CD4-positive, alpha-beta T cell treated with Interleukin-17A for 4 hours (primary cell): ENCODE data around the gene ZNF362.
A peak's percentile ranks its signal among the peaks of the same experiment; 100 is the strongest.

Experiments
- DNase-seq: peaks from one replicate; pipeline ENCODE4 v3.0.0-alpha.2; 2020; ENCODE audit warnings: mixed read lengths

ZNF362 gene

GRCh38 chr1:33246171-33246570 lies 10.1 kb upstream of the ZNF362 start:
- DNase-seq: no peak

DNA sequence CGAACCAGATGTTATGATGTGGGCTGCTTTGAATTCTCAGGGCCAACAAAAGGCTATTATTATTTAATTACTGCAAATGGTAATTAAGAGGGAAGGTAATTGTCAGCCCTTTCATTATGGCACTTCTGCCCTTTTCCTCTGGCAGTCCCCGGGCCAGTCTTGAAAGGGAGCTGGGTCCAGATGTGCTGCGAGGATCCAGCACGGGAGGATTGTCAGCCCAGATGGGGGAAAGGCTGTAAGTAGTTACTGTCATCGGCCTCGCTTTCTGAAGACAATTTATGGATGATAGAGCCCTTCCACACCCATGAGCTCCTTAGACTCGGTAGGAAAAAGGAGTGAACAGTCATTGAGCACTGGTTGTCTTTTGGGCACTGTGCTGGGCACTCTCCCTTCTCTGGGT lies 8.7 kb upstream of the ZNF362 start:
- DNase-seq: no peak

DNA sequence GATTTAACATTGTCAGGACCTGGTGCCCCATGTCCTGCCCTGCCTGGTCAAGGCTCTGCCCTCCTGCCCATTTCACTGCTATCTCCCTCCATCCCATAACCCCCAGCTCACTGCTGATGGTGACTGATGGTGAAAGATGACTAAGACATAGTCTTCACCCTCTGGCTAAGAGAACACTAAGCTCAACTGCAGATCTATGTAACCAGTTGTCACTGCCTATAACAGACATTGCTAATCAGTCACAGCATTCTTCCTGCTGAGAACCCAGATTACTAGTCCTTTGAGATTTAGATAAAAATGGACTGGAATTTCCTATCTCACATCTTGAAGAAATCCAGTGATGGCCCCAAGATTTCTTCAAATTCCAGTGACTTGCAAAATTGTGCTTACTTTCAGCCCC lies 8.0 kb upstream of the ZNF362 start:
- no peak for DNase-seq

- no peak for DNase-seq
Observed at GRCh38 chr1:33249422-33249821, 6.9 kb upstream of the ZNF362 start.

DNA sequence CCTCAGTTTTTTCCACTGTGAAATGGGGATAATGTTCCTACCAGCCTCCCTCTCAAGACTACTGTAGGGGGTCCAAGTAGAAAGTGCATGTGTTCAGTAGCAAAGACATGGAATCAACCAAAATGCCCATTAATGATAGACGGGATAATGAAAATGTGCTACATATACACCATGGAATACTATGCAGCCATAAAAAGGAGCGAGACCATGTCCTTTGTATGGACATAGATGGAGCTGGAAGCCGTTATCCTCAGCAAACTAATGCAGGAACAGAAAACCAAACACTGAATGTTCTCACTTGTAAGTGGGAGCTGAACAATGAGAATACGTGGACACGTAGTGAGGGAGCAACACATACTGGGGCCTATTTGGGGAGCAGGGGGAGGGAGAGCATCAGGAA lies 6.1 kb upstream of the ZNF362 start:
- no peak for DNase-seq

DNA sequence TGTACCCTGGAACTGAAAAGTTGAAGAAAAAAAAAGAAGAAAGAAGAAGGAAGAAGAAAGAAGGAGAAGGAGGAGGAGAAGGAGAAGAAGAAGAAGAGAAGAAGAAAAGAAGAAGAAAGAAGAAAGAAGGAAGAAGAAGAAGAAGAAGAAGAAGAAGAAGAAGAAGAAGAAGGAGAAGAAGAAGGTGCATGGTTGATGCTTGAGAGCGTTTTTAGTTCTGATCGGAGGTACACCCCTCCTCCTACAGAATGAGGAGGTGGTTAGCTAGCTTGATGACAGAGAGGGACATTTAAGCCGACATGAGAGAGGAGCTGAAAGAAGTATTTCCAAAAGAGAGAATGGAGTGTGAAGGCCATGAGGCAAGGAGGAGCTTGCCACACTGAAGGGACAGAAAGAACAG lies 5.6 kb upstream of the ZNF362 start:
- no peak for DNase-seq

- DNase-seq: no peak
Observed at GRCh38 chr1:33254491-33254890, 1.8 kb upstream of the ZNF362 start.

GRCh38 chr1:33255347-33256220 lies 708 bp upstream of the ZNF362 start:
- DNase-seq: peak; percentile 59

GRCh38 chr1:33256221-33256470 lies 146 bp upstream of the ZNF362 start:
- no peak for DNase-seq

DNA sequence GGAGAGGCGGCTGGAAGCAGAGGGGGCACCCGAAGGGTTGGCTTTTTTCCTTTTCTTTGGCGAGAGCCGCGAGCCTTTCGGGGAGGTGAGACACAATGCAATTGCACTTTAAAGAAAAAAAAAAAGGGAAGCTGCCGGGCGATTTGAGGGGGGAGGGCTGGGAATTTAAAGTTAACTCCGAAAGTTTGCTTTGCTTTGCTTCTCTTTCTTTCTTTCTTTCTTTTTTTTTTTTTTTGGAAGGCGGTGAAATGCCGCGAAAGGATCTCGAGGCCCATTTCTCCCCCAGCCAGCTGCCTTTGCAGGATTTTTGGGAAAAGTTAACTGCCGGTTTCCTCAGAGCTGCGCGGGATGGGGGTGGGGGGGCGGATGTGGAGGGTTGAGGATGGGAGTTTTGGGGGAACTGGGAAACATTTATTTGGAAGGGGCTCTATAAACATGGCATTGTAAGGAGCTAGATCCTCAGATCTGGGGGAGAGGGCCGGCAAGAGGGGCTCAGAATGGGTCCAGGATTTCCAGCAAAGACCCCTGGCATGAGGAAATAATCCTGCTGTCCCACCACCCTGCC lies 997 bp downstream of the ZNF362 start:
- DNase-seq: no peak

DNA sequence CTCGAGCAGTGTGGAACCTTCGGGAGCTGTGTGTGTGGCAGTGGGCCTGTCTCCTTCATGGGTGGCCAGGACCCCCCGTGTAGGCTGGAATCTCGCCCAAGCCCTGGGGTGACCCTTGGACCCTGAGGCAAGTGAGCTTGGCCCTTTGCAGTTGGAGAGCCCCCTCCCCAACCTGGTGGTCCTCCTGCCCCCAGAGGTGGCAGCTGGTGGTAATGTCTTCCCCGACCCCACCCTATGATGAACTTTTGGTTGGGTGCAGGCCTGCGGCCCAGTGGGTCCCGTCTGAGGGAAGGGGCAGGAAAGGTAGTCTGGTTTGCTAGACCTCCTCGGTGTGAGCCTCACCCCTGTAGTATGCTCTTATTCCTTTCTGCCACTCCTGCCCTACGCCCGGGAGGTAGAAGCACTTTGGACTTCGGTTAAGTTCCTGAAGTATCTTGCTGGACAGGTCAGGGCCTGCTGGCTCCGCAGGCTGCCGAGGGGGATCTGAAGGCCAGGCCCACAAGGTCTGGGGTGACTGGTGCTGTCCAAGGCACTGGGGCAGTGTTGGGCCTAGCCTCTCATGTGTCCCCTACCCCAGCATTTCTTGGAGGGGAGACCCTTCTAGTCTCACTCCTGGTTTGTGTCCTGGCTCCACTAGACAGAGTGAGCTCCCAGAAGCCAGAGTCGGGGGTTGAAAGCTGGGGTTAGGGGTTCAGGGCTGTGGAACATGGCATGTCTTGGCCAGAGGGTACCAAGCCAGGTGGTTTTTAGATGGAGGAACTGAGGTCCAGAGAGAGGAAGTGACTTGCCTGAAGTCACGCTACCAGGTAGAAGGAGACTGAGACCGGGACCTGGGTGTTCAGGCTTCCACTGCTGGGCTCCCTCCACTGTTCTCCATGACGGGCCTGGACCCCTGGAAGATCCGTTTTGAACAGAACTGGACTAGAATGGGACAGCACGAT lies 1.8 kb downstream of the ZNF362 start:
- no peak for DNase-seq

- DNase-seq: no peak
Observed at GRCh38 chr1:33258788-33259274, 2.5 kb downstream of the ZNF362 start.

- no peak for DNase-seq
Observed at GRCh38 chr1:33259879-33260278, 3.6 kb downstream of the ZNF362 start.

- DNase-seq: no peak
Observed at GRCh38 chr1:33260439-33260838, 4.1 kb downstream of the ZNF362 start.

- DNase-seq: no peak
Observed at GRCh38 chr1:33261344-33261743, 5.1 kb downstream of the ZNF362 start.

DNA sequence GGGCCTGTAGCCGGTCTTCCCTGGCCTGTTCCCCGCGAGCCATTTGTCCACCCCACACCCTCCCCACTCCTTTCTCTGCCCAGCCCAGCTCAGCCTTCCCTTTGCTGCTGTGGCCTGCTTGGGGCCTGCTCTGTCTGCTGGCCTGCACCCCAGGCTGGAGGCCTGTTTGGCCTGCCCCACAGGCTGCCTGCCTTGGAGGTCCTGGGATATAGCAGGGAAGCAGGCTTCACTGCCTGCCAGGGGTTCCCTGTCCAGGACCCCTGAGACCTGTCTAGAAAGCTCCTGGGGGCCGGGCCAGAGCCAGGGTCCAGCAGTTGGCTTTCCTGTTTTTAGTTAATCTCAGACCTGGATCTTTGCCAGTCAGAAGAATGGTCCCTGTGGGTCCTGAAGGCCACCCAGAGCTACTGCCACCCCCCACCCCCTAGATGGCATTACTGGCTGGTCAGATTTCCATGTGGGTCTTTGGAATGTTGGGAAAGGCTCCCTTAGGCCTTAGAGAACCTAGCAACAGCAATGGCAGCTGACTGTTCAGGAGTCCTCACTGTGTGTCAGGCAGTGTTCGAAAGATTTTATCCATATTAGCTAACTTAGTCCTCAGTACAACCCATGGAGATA lies 7.7 kb downstream of the ZNF362 start:
- no peak for DNase-seq

- no peak for DNase-seq
Observed at GRCh38 chr1:33265780-33266605, 9.7 kb downstream of the ZNF362 start.

GRCh38 chr1:33266766-33267165 lies 10.5 kb downstream of the ZNF362 start:
- DNase-seq: no peak

GRCh38 chr1:33267468-33268205 lies 11.3 kb downstream of the ZNF362 start:
- DNase-seq: no peak

GRCh38 chr1:33268457-33268856 lies 12.2 kb downstream of the ZNF362 start:
- DNase-seq: no peak

GRCh38 chr1:33268927-33269610 lies 12.8 kb downstream of the ZNF362 start:
- no peak for DNase-seq
